HEK293 (cell line): Measurements from ENCODE around the gene RELB.

ENCODE experiments used
- CTCF ChIA-PET: fragments of 350-600 bp; formaldehyde crosslinking; extraction: SDS; loops from one replicate; lab custom pipeline; 2021; ENCODE audit warnings: antibody characterized with exemption; lab: Yijun Ruan, JAX
- POLR2A ChIA-PET: fragments of 300-600 bp; formaldehyde crosslinking; extraction: SDS; loops from one replicate; lab custom pipeline; 2020; ENCODE audit warnings: antibody characterized with exemption, inconsistent platforms; lab: Yijun Ruan, JAX
- H3K27ac ChIP-seq: fragments of 200-500 bp; sonication (Bioruptor generic); 2 replicates; pipeline ENCODE4 v1.5.1; 2014; ENCODE audit warnings: low read depth, low read length, control low read depth, inconsistent platforms; ENCODE audit errors: extremely low read depth
- H3K36me3 ChIP-seq, 2 experiments: fragments of 200-500 bp in 1 of 2; sonication (Bioruptor generic) in 1 of 2; 1 replicate in 1 of 2; 2 replicates in 1 of 2; pipeline ENCODE4 v1.5.1; 2014 to 2017; ENCODE audit warnings: inconsistent platforms in 2 of 2, low read length in 2 of 2; ENCODE audit not compliant: control insufficient read depth in 2 of 2, insufficient read depth in 1 of 2
- H3K4me1 ChIP-seq: fragments of 200-500 bp; sonication (Bioruptor generic); 2 replicates; pipeline ENCODE4 v1.5.1; 2014; ENCODE audit warnings: mild to moderate bottlenecking, low read length, inconsistent platforms; ENCODE audit not compliant: control insufficient read depth, insufficient read depth
- H3K4me3 ChIP-seq: 2 replicates; pipeline ENCODE4 v1.5.1; 2011; ENCODE audit warnings: low read depth, mild to moderate bottlenecking, control low read depth, low read length, moderate library complexity
- H3K9me3 ChIP-seq: fragments of 200-500 bp; sonication (Bioruptor generic); 2 replicates; pipeline ENCODE4 v1.5.1; 2014; ENCODE audit warnings: low read depth, low read length, inconsistent platforms; ENCODE audit not compliant: control insufficient read depth, insufficient read depth
- AEBP2 ChIP-seq: fragments of 450-650 bp; formaldehyde crosslinking; IDR thresholded peaks from 2 replicates; pipeline ENCODE4 v1.5.1; 2016; ENCODE audit warnings: missing biosample characterization, missing genetic modification characterization, borderline replicate concordance
- GFI1B ChIP-seq: fragments of 450-650 bp; formaldehyde crosslinking; IDR thresholded peaks from 2 replicates; pipeline ENCODE4 v1.5.1; 2016; ENCODE audit warnings: missing biosample characterization, missing genetic modification characterization
- KLF1 ChIP-seq: fragments of 450-650 bp; formaldehyde crosslinking; IDR thresholded peaks from 2 replicates; pipeline ENCODE4 v1.5.1; 2016; ENCODE audit warnings: missing biosample characterization, missing genetic modification characterization
- SCRT2 ChIP-seq: fragments of 450-650 bp; formaldehyde crosslinking; IDR thresholded peaks from 2 replicates; pipeline ENCODE4 v1.5.1; 2016; ENCODE audit warnings: missing biosample characterization, missing genetic modification characterization
- SETDB1 ChIP-seq: IDR thresholded peaks from one replicate; pipeline ENCODE4 v1.6.1; 2017; ENCODE audit warnings: mild to moderate bottlenecking, low read length, moderate library complexity, mixed read lengths; ENCODE audit not compliant: insufficient read length
- SP7 ChIP-seq: fragments of 450-650 bp; formaldehyde crosslinking; IDR thresholded peaks from 2 replicates; pipeline ENCODE4 v1.5.1; 2016; ENCODE audit warnings: missing biosample characterization, missing genetic modification characterization
- TCF7L2 ChIP-seq: IDR thresholded peaks from 2 replicates; pipeline ENCODE4 v1.6.1; 2011; ENCODE audit warnings: low read depth, mild to moderate bottlenecking, inconsistent platforms, low read length, moderate library complexity, borderline replicate concordance
- ZBTB6 ChIP-seq: fragments of 450-650 bp; formaldehyde crosslinking; IDR thresholded peaks from 2 replicates; pipeline ENCODE4 v1.5.1; 2017; ENCODE audit warnings: missing biosample characterization, missing genetic modification characterization
- ZNF121 ChIP-seq: fragments of 450-650 bp; formaldehyde crosslinking; IDR thresholded peaks from 2 replicates; pipeline ENCODE4 v1.5.1; 2016; ENCODE audit warnings: missing biosample characterization, missing genetic modification characterization
- ZNF146 ChIP-seq: fragments of 450-650 bp; formaldehyde crosslinking; IDR thresholded peaks from 2 replicates; pipeline ENCODE4 v1.5.1; 2016; ENCODE audit warnings: missing biosample characterization, missing genetic modification characterization
- ZNF211 ChIP-seq: fragments of 450-650 bp; formaldehyde crosslinking; IDR thresholded peaks from 2 replicates; pipeline ENCODE4 v1.5.1; 2016; ENCODE audit warnings: low read depth, missing biosample characterization, missing genetic modification characterization
- ZNF26 ChIP-seq: fragments of 450-650 bp; formaldehyde crosslinking; IDR thresholded peaks from 2 replicates; pipeline ENCODE4 v1.5.1; 2016; ENCODE audit warnings: missing biosample characterization, missing genetic modification characterization
- ZNF274 ChIP-seq, 2 experiments: fragments of 200-500 bp in 1 of 2; fragments of 450-650 bp in 1 of 2; sonication (Bioruptor generic) in 1 of 2; formaldehyde crosslinking in 1 of 2; IDR thresholded peaks; 2 replicates each; pipeline versions ENCODE4 v1.5.1 to v1.6.1; 2014 to 2016; ENCODE audit warnings: borderline replicate concordance in 1 of 2, inconsistent platforms in 1 of 2, low read length in 1 of 2, missing biosample characterization in 1 of 2, missing genetic modification characterization in 1 of 2
- ZNF302 ChIP-seq: fragments of 450-650 bp; formaldehyde crosslinking; IDR thresholded peaks from 2 replicates; pipeline ENCODE4 v1.5.1; 2016; ENCODE audit warnings: missing biosample characterization, missing genetic modification characterization, low read depth
- ZNF394 ChIP-seq: fragments of 450-650 bp; formaldehyde crosslinking; IDR thresholded peaks from 2 replicates; pipeline ENCODE4 v1.5.1; 2016; ENCODE audit warnings: missing biosample characterization, missing genetic modification characterization, mild to moderate bottlenecking, moderate library complexity, borderline replicate concordance
- ZNF48 ChIP-seq: fragments of 450-650 bp; formaldehyde crosslinking; IDR thresholded peaks from 2 replicates; pipeline ENCODE4 v1.5.1; 2016; ENCODE audit warnings: missing biosample characterization, missing genetic modification characterization
- ZNF560 ChIP-seq: fragments of 450-650 bp; formaldehyde crosslinking; IDR thresholded peaks from 2 replicates; pipeline ENCODE4 v1.5.1; 2017; ENCODE audit warnings: missing biosample characterization, missing genetic modification characterization, borderline replicate concordance
- ZNF692 ChIP-seq: fragments of 450-650 bp; formaldehyde crosslinking; IDR thresholded peaks from 2 replicates; pipeline ENCODE4 v1.5.1; 2016; ENCODE audit warnings: missing biosample characterization, missing genetic modification characterization
- ZSCAN30 ChIP-seq: fragments of 450-650 bp; IDR thresholded peaks from 2 replicates; pipeline ENCODE4 v1.5.1; 2018; ENCODE audit warnings: missing biosample characterization, mild to moderate bottlenecking, missing genetic modification characterization, moderate library complexity

The RELB gene

GRCh38 chr19:45020071-45020470 is 18.8 kb downstream of the RELB start:
- ChIA-PET CTCF (interaction anchor here (0.6 to 0.7 kb wide), 2 partner anchors 9 to 29 kb away, joined by 3 to 6 read pairs; no protein-coding TSS in a partner anchor), POLR2A (interaction anchor here (2.0 kb wide), 1 partner anchor 19 kb away, joined by 7 read pairs; the partner anchor contains the start of gene CLASRP)
- Histone ChIP-seq H3K4me1 (no peaks in the 10 kb centered on the region; the same call in 1 of the 2 replicates), H3K36me3 (no peaks in the 10 kb centered on the region; a peak in 1 of 3 replicates)
- TF ChIP-seq ZNF274 (IDR thresholded peaks at IDR 0.05; ENCODE audit: low read length), result no peak
- no peak for TF ChIP-seq ZNF274 (tag by site-specific recombination; IDR thresholded peaks at IDR 0.05; ENCODE audit: borderline replicate concordance)
- no peak for TF ChIP-seq SP7 (tag by site-specific recombination)
- no peak for TF ChIP-seq ZNF394 (tag by site-specific recombination)
- no peak for TF ChIP-seq ZNF48
- no peak for TF ChIP-seq ZBTB6
- TF ChIP-seq ZNF121 (tag by site-specific recombination), result no peak
- no peak for TF ChIP-seq ZNF692 (tag by site-specific recombination)
- TF ChIP-seq ZNF560 (tag by site-specific recombination), result no peak
- TF ChIP-seq, all 188 proteins: peak for 0
- no peak overlapping the region for H3K27ac ChIP-seq
- no peak overlapping the region for H3K4me3 ChIP-seq
- H3K9me3 ChIP-seq, result no peaks in the 10 kb centered on the region

DNA sequence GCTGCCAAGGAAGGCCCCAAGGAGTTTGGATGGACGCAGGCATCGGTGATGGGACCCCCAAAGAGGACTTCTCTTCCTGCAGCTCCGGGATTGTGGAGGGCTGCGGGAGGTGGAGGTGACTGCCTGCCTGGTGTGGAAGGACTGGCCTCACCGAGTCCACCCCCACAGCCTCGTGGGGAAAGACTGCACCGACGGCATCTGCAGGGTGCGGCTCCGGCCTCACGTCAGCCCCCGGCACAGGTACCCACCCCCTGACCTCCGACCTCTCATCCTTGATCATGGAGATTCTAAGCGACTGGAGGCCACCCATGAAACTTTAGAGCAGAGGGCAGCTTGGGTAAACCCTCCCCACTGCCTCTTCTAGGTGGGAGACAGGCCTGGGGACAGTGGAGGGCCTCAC is 20.7 kb downstream of the RELB start:
- POLR2A ChIA-PET, result interaction anchor here (0.6 to 0.7 kb wide), 2 partner anchors 17 to 748 kb away, joined by 3 read pairs; no protein-coding TSS in a partner anchor
- H3K4me1 ChIP-seq, result no peaks in the 10 kb centered on the region; the same call in 1 of the 2 replicates
- CTCF ChIA-PET, result interaction anchor here (0.8 to 1.4 kb wide), 2 partner anchors 21 to 38 kb away, joined by 4 to 7 read pairs; partner anchors contain the start of gene RELB
- TF ChIP-seq ZNF146 (tag by site-specific recombination) (no peak), SETDB1 (no peak), ZNF211 (tag by site-specific recombination) (no peak), ZNF26 (tag by site-specific recombination) (no peak), ZBTB6 (no peak), TCF7L2 (no peak), GFI1B (tag by site-specific recombination) (no peak), SCRT2 (no peak), KLF1 (tag by site-specific recombination) (no peak), ZSCAN30 (no peak), AEBP2 (no peak), ZNF302 (no peak)
- H3K4me3 ChIP-seq, result no peak overlapping the region
- H3K36me3 ChIP-seq, result no peaks in the 10 kb centered on the region; a peak in 1 of 3 replicates
- H3K9me3 ChIP-seq, result no peaks in the 10 kb centered on the region
- H3K27ac ChIP-seq, result no peak overlapping the region
